CD14-positive monocyte (primary cell): ENCODE data around the gene WFDC11. TPM values are rescaled to one million over a fixed set of nuclear protein-coding genes. Genes with fewer than 3 reads are reported as not detected.

Source experiments
- DNase-seq, 3 donors: peaks; one replicate each; pipeline ENCODE4 v3.0.0-alpha.2; 2011 to 2022
- H2AFZ ChIP-seq: 2 replicates; pipeline ENCODE4 v1.6.0; 2012; ENCODE audit warnings: mild to moderate bottlenecking, low read depth, low read length, inconsistent platforms; ENCODE audit not compliant: insufficient read depth, poor library complexity, severe bottlenecking
- H3K27ac ChIP-seq, 2 donors: 1 replicate in 1 of 2; 2 replicates in 1 of 2; pipeline ENCODE4 v1.5.1; 2012 to 2013; ENCODE audit warnings: low read length in 2 of 2, control low read depth in 1 of 2, inconsistent platforms in 1 of 2, low read depth in 1 of 2, mild to moderate bottlenecking in 1 of 2
- H3K27me3 ChIP-seq, 2 donors: one replicate each; pipeline versions ENCODE4 v1.6.0 to v1.6.1; 2011 to 2013; ENCODE audit warnings: low read length in 2 of 2; ENCODE audit not compliant: control insufficient read depth in 2 of 2, insufficient read depth in 2 of 2
- H3K36me3 ChIP-seq, 2 donors: replicated peaks in 1 of 2; 1 replicate in 1 of 2; 2 replicates in 1 of 2; pipeline versions ENCODE4 v1.5.1 to v1.6.1; 2012 to 2013; ENCODE audit warnings: low read length in 2 of 2, control low read depth in 1 of 2, inconsistent platforms in 1 of 2, mild to moderate bottlenecking in 1 of 2; ENCODE audit not compliant: insufficient read depth in 2 of 2, control insufficient read depth in 1 of 2
- H3K4me1 ChIP-seq, 2 donors: 1 replicate in 1 of 2; 2 replicates in 1 of 2; pipeline versions ENCODE4 v1.5.1 to v1.6.1; 2012 to 2013; ENCODE audit warnings: low read length in 2 of 2, control low read depth in 1 of 2, inconsistent platforms in 1 of 2, mild to moderate bottlenecking in 1 of 2, moderate library complexity in 1 of 2; ENCODE audit not compliant: insufficient read depth in 2 of 2, control insufficient read depth in 1 of 2
- H3K4me2 ChIP-seq: replicated peaks from 2 replicates; pipeline ENCODE3; 2012; ENCODE audit warnings: low read length, moderate library complexity, mild to moderate bottlenecking; ENCODE audit not compliant: poor library complexity, severe bottlenecking; ENCODE audit errors: extremely low read depth
- H3K4me3 ChIP-seq, 3 experiments: fragments of 200-600 bp in 1 of 3; sonication (generic) in 1 of 3; replicated peaks in 1 of 3; 1 replicate in 2 of 3; 2 replicates in 1 of 3; pipeline ENCODE4 v1.5.1; 2011 to 2013; ENCODE audit warnings: low read length in 3 of 3, mild to moderate bottlenecking in 3 of 3, control low read depth in 2 of 3, low read depth in 2 of 3, inconsistent platforms in 1 of 3, moderate library complexity in 1 of 3
- H3K79me2 ChIP-seq: 2 replicates; pipeline ENCODE4 v1.6.0; 2012; ENCODE audit warnings: mild to moderate bottlenecking, control low read depth, inconsistent platforms, low read length, moderate library complexity; ENCODE audit not compliant: insufficient read depth
- H3K9ac ChIP-seq: 2 replicates; pipeline ENCODE4 v1.6.0; 2017; ENCODE audit warnings: low read length, mild to moderate bottlenecking; ENCODE audit not compliant: insufficient read depth, poor library complexity, severe bottlenecking
- H3K9me3 ChIP-seq, 2 donors: replicated peaks in 1 of 2; 1 replicate in 1 of 2; 2 replicates in 1 of 2; pipeline versions ENCODE4 v1.5.1 to v1.6.1; 2012 to 2013; ENCODE audit warnings: low read length in 2 of 2, control low read depth in 1 of 2; ENCODE audit not compliant: control insufficient read depth in 1 of 2, insufficient read depth in 1 of 2
- H4K20me1 ChIP-seq: 2 replicates; pipeline ENCODE4 v1.6.0; 2012; ENCODE audit warnings: mild to moderate bottlenecking, low read length, control low read depth, moderate library complexity; ENCODE audit not compliant: insufficient read depth
- H3K27ac Mint-ChIP-seq, 7 donors: one replicate each; pipeline ENCODE4 v1.8.0; 2020; ENCODE audit warnings: mild to moderate bottlenecking in 7 of 7, mixed read lengths in 7 of 7, moderate library complexity in 6 of 7, inconsistent platforms in 2 of 7
- H3K27me3 Mint-ChIP-seq, 3 donors: one replicate each; pipeline ENCODE4 v1.8.0; 2021 to 2022; ENCODE audit warnings: low read depth in 3 of 3, mild to moderate bottlenecking in 3 of 3, mixed read lengths in 3 of 3, moderate library complexity in 3 of 3, inconsistent platforms in 1 of 3
- H3K36me3 Mint-ChIP-seq, 2 donors: one replicate each; pipeline ENCODE4 v1.8.0; 2020; ENCODE audit warnings: mixed read lengths in 2 of 2, inconsistent platforms in 1 of 2, mild to moderate bottlenecking in 1 of 2
- H3K4me1 Mint-ChIP-seq: one replicate; pipeline ENCODE4 v1.8.0; 2020; ENCODE audit warnings: mild to moderate bottlenecking, mixed read lengths
- H3K4me3 Mint-ChIP-seq, 2 donors: one replicate each; pipeline ENCODE4 v1.8.0; 2020; ENCODE audit warnings: mild to moderate bottlenecking in 2 of 2, mixed read lengths in 2 of 2, moderate library complexity in 1 of 2
- H3K9me3 Mint-ChIP-seq, 7 donors: one replicate each; pipeline ENCODE4 v1.8.0; 2020 to 2022; ENCODE audit warnings: mixed read lengths in 7 of 7, mild to moderate bottlenecking in 6 of 7, moderate library complexity in 6 of 7, inconsistent platforms in 2 of 7
- WGBS: methylation state at CpG from one replicate; pipeline ENCODE4 v1.1.5; 2013; ENCODE audit warnings: missing lambda C conversion rate; ENCODE audit not compliant: insufficient coverage; 5-methylcytosine and 5-hydroxymethylcytosine counted together
- intact Hi-C, 2 donors: fragments of 100-400 bp; cut with micrococcal nuclease; formaldehyde crosslinking; loops; one replicate each; pipeline versions ENCODE4 v1.15.0 to v1.15.1; 2023
- polyA plus RNA-seq, 3 donors: library from polyadenylated mRNA; depleted of rRNA in 1 of 3; unstranded in 2 of 3; stranded (reverse) in 1 of 3; fragments of 300-500 nt in 2 of 3; fragments of >200 nt in 1 of 3; fragmentation: Illumina TruSeq in 2 of 3; gene quantifications; 1 replicate in 2 of 3; 2 replicates in 1 of 3; pipeline ENCODE4 v1.2.3, GENCODE V29; 2012 to 2021
- TF ChIP-seq, protein P1 (sequence below): fragments of 200-600 bp; IDR thresholded peaks from one replicate; pipeline ENCODE4 v1.8.0; 2022; ENCODE audit warnings: antibody characterized with exemption, mild to moderate bottlenecking

Gene WFDC11
- polyA plus RNA-seq, 3 donors, result not detected

DNA sequence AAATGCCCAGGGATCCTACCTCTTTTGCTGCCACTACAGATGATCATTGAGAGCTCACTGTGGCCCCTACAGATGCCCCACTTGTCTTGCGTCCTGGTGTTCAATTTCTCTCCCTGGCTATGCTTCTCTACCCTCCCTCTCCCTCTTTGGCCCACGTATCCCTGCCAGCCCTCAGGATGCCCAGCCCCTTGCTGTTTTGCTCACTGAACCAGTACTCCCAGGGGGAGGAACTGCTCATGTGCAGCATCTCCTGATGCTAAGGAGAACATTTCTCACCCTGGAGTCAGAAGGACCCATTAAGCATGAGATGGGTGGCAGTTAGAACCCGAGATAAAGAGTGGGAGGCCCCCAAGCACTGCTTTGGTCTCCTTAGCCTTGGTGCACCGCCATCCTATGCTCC lies 38.9 kb downstream of the WFDC11 start, which contains the start of gene WFDC9:
Gene WFDC9, minus strand, starts transcription at position 101 of the 400 bp plus-strand sequence. CDS start 21,103 bp downstream, outside the sequence.
- no peak for DNase-seq

DNA sequence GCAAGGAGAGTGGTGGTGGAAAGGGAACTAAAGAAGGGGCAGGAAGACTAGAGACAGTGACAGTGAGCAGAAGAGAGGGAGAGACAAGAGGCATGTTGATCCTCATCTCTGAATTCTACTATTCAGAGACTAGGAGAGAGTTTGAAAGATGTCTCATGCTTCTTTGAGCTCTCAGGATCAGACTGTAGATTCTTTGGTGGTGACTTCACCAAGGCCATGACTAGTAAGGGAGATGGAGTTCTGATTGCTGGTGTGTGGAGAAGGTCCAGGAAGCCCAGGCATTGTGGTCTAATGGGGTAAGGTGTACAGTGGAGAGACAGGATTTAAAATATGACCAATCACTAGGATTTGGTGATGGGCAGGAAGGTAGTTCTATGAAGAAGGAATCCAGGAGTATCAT lies 39.7 kb downstream of the WFDC11 start:
- TF ChIP-seq, protein P1, sequence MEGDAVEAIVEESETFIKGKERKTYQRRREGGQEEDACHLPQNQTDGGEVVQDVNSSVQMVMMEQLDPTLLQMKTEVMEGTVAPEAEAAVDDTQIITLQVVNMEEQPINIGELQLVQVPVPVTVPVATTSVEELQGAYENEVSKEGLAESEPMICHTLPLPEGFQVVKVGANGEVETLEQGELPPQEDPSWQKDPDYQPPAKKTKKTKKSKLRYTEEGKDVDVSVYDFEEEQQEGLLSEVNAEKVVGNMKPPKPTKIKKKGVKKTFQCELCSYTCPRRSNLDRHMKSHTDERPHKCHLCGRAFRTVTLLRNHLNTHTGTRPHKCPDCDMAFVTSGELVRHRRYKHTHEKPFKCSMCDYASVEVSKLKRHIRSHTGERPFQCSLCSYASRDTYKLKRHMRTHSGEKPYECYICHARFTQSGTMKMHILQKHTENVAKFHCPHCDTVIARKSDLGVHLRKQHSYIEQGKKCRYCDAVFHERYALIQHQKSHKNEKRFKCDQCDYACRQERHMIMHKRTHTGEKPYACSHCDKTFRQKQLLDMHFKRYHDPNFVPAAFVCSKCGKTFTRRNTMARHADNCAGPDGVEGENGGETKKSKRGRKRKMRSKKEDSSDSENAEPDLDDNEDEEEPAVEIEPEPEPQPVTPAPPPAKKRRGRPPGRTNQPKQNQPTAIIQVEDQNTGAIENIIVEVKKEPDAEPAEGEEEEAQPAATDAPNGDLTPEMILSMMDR, result no peak
- Histone ChIP-seq H3K9ac (no peak overlapping the region), H2AFZ (no peak overlapping the region), H4K20me1 (no peaks in the 10 kb centered on the region), H3K79me2 (no peaks in the 10 kb centered on the region), H3K27ac (no peak overlapping the region), H3K27me3 (peaks cover 2 to 3% of the 10 kb centered on the region in 2 donors), H3K4me3 (no peak overlapping the region), H3K4me1 (no peaks in the 10 kb centered on the region), H3K9me3 (no peaks in the 10 kb centered on the region), H3K4me2 (no peak overlapping the region), H3K36me3 (no peaks in the 10 kb centered on the region)
- Mint-ChIP-seq H3K36me3 (no peaks in the 10 kb centered on the region), H3K27ac (peak overlapping the region in 1 of 7 donors; percentile 64), H3K4me3 (no peak overlapping the region), H3K27me3 (peaks cover 4 to 8% (median 7%) of the 10 kb centered on the region in 3 donors), H3K4me1 (peaks cover 3% of the 10 kb centered on the region), H3K9me3 (peaks cover 0 to 1% (median 0%) of the 10 kb centered on the region in 7 donors)
- no peak for DNase-seq
- intact Hi-C loops, result no loop called here

More for the DNA sequence above, 38.9 kb downstream of the WFDC11 start, which contains the start of gene WFDC9:
- Histone ChIP-seq H3K4me1 (no peaks in the 10 kb centered on the region), H3K4me3 (no peak within 1 kb of the TSS), H3K4me2 (no peak within 1 kb of the TSS), H3K27ac (no peak within 1 kb of the TSS), H3K36me3 (no peaks in the 10 kb centered on the region), H3K27me3 (peaks cover 2 to 3% of the 10 kb centered on the region in 2 donors), H3K9ac (no peak within 1 kb of the TSS), H3K9me3 (no peaks in the 10 kb centered on the region), H4K20me1 (no peaks in the 10 kb centered on the region), H2AFZ (no peak within 1 kb of the TSS), H3K79me2 (no peaks in the 10 kb centered on the region)
- Mint-ChIP-seq H3K27ac (peak within 1 kb of the TSS in 1 of 7 donors; percentile 64), H3K4me1 (peaks cover 3% of the 10 kb centered on the region), H3K27me3 (peaks cover 4 to 7% (median 7%) of the 10 kb centered on the region in 3 donors), H3K36me3 (no peaks in the 10 kb centered on the region), H3K4me3 (no peak within 1 kb of the TSS), H3K9me3 (no peaks in the 10 kb centered on the region)
- intact Hi-C loops, result no loop called here
- TF ChIP-seq, protein P1, result no peak
- 81% methylated on average over 2 of the region's 4 CpGs for WGBS
